HEK293 (cell line): Measurements from ENCODE around the gene TRAPPC2L.

Experiments used
- IKZF3 ChIP-seq: fragments of 450-650 bp; IDR thresholded peaks from 2 replicates; pipeline ENCODE4 v1.5.0; 2018; ENCODE audit warnings: missing biosample characterization, mild to moderate bottlenecking, missing genetic modification characterization, moderate library complexity
- MZF1 ChIP-seq: fragments of 450-650 bp; formaldehyde crosslinking; IDR thresholded peaks from 2 replicates; pipeline ENCODE4 v1.5.1; 2017; ENCODE audit warnings: missing biosample characterization, missing genetic modification characterization, borderline replicate concordance
- ZNF112 ChIP-seq: fragments of 450-650 bp; formaldehyde crosslinking; IDR thresholded peaks from 2 replicates; pipeline ENCODE4 v1.5.0; 2017; ENCODE audit warnings: missing biosample characterization, missing genetic modification characterization
- ZNF138 ChIP-seq: fragments of 450-650 bp; formaldehyde crosslinking; IDR thresholded peaks from 2 replicates; pipeline ENCODE4 v1.5.1; 2016; ENCODE audit warnings: missing biosample characterization, missing genetic modification characterization, borderline replicate concordance
- ZNF146 ChIP-seq: fragments of 450-650 bp; formaldehyde crosslinking; IDR thresholded peaks from 2 replicates; pipeline ENCODE4 v1.5.1; 2016; ENCODE audit warnings: missing biosample characterization, missing genetic modification characterization
- ZNF184 ChIP-seq: fragments of 450-650 bp; IDR thresholded peaks from 2 replicates; pipeline ENCODE4 v1.5.1; 2018; ENCODE audit warnings: missing biosample characterization, mild to moderate bottlenecking, missing genetic modification characterization
- ZNF214 ChIP-seq: fragments of 450-650 bp; formaldehyde crosslinking; IDR thresholded peaks from 2 replicates; pipeline ENCODE4 v1.5.1; 2017; ENCODE audit warnings: missing biosample characterization, mild to moderate bottlenecking, missing genetic modification characterization, borderline replicate concordance
- ZNF274 ChIP-seq, 2 experiments: fragments of 200-500 bp in 1 of 2; fragments of 450-650 bp in 1 of 2; sonication (Bioruptor generic) in 1 of 2; formaldehyde crosslinking in 1 of 2; IDR thresholded peaks; 2 replicates each; pipeline versions ENCODE4 v1.5.1 to v1.6.1; 2014 to 2016; ENCODE audit warnings: borderline replicate concordance in 1 of 2, inconsistent platforms in 1 of 2, low read length in 1 of 2, missing biosample characterization in 1 of 2, missing genetic modification characterization in 1 of 2
- ZNF426 ChIP-seq: fragments of 450-650 bp; formaldehyde crosslinking; IDR thresholded peaks from 2 replicates; pipeline ENCODE4 v1.5.1; 2017; ENCODE audit warnings: missing biosample characterization, missing genetic modification characterization, mild to moderate bottlenecking, inconsistent platforms, moderate library complexity
- ZNF473 ChIP-seq: fragments of 450-650 bp; formaldehyde crosslinking; IDR thresholded peaks from 2 replicates; pipeline ENCODE4 v1.5.1; 2017; ENCODE audit warnings: missing biosample characterization, missing genetic modification characterization
- ZNF510 ChIP-seq: fragments of 450-650 bp; formaldehyde crosslinking; IDR thresholded peaks from 2 replicates; pipeline ENCODE4 v1.5.1; 2018; ENCODE audit warnings: mild to moderate bottlenecking, missing genetic modification characterization, missing biosample characterization; ENCODE audit not compliant: insufficient replicate concordance
- ZNF596 ChIP-seq: fragments of 450-650 bp; IDR thresholded peaks from 2 replicates; pipeline ENCODE4 v1.5.0; 2018; ENCODE audit warnings: missing biosample characterization, mild to moderate bottlenecking, missing genetic modification characterization, moderate library complexity
- ZNF610 ChIP-seq: fragments of 450-650 bp; formaldehyde crosslinking; IDR thresholded peaks from 2 replicates; pipeline ENCODE4 v1.5.1; 2016; ENCODE audit warnings: missing biosample characterization, missing genetic modification characterization, borderline replicate concordance
- ZNF747 ChIP-seq: fragments of 450-650 bp; formaldehyde crosslinking; IDR thresholded peaks from 2 replicates; pipeline ENCODE4 v1.5.1; 2016; ENCODE audit warnings: missing biosample characterization, missing genetic modification characterization
- ZNF792 ChIP-seq: fragments of 450-650 bp; formaldehyde crosslinking; IDR thresholded peaks from 2 replicates; pipeline ENCODE4 v1.5.1; 2016; ENCODE audit warnings: missing biosample characterization, missing genetic modification characterization
- TF ChIP-seq, protein P1 (sequence below): sonication (generic); formaldehyde crosslinking; IDR thresholded peaks from 2 replicates; pipeline ENCODE4 v1.8.1; 2022; ENCODE audit warnings: mild to moderate bottlenecking, moderate library complexity, missing genetic modification reagents
- TF ChIP-seq, protein P2 (sequence below): fragments of 450-650 bp; formaldehyde crosslinking; IDR thresholded peaks from 2 replicates; pipeline ENCODE4 v1.5.1; 2016; ENCODE audit warnings: missing biosample characterization, missing genetic modification characterization
- TF ChIP-seq, protein P3 (sequence below): fragments of 450-650 bp; formaldehyde crosslinking; conservative IDR thresholded peaks from 2 replicates; pipeline ENCODE4 v1.5.1; 2016; ENCODE audit warnings: low read depth, missing biosample characterization, missing genetic modification characterization
- TF ChIP-seq, protein P4 (sequence below): fragments of 450-650 bp; formaldehyde crosslinking; IDR thresholded peaks from 2 replicates; pipeline ENCODE4 v1.5.1; 2017; ENCODE audit warnings: missing biosample characterization, missing genetic modification characterization
- TF ChIP-seq, protein P5 (sequence below): fragments of 450-650 bp; formaldehyde crosslinking; IDR thresholded peaks from 2 replicates; pipeline ENCODE4 v1.5.1; 2016; ENCODE audit warnings: missing biosample characterization, missing genetic modification characterization
- TF ChIP-seq, protein P6 (sequence below): fragments of 450-650 bp; formaldehyde crosslinking; IDR thresholded peaks from 2 replicates; pipeline ENCODE4 v1.5.1; 2016; ENCODE audit warnings: missing biosample characterization, missing genetic modification characterization
- TF ChIP-seq, protein P7 (sequence below): fragments of 450-650 bp; formaldehyde crosslinking; conservative IDR thresholded peaks from 2 replicates; pipeline ENCODE4 v1.5.1; 2016; ENCODE audit warnings: low read depth, missing biosample characterization, missing genetic modification characterization

Gene TRAPPC2L

DNA sequence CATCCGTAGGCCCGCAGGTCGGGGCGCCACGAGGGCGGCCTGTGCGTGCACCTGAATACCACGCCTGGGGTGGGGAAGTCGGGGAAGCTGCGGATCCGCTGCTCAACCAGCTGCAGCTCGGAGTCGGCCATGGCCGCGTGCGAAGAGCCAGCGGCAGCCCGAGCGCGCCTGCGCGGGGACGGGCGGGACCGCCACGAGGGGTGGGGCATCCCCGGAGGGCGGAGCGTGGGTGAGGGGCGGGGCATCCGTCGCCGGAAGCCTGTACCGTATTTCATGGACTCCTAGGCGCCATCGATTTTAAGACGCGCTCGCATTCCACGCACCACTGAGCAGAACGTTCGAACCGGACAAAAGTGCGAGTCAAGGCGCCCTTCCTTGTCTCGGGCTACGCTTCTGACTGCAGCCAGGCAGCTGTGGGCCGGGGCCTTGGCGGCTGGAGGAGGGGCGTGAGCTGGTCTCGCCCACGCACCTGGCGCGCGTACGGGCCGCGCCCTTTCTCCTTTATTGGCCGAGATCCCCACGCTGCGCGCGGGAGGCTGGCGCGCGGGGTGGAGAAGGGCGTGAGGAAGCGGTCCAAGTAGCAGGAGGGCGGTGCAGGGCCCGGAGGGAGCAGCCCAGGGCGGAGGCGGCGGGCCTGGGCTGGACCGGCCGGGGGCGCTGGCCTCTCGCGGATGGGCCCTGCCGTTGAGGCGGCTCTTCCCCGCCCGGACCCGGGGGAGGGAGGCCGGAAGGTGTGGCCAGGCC is 45.0 kb upstream of the TRAPPC2L start, which contains the start of gene APRT (continued):
- TF ChIP-seq, protein P1, sequence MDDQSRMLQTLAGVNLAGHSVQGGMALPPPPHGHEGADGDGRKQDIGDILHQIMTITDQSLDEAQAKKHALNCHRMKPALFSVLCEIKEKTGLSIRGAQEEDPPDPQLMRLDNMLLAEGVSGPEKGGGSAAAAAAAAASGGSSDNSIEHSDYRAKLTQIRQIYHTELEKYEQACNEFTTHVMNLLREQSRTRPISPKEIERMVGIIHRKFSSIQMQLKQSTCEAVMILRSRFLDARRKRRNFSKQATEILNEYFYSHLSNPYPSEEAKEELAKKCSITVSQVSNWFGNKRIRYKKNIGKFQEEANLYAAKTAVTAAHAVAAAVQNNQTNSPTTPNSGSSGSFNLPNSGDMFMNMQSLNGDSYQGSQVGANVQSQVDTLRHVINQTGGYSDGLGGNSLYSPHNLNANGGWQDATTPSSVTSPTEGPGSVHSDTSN (CRISPR knock-in tag): 0 out of 2 replicates have a peak, but pooled peaks have one; percentile 0
- TF ChIP-seq ZNF792 (tag by site-specific recombination): 0 out of 2 replicates have a peak, but pooled peaks have one; percentile 15
- no peak for TF ChIP-seq ZNF510 (tag by site-specific recombination)
- no peak for TF ChIP-seq ZNF596 (tag by site-specific recombination)
- TF ChIP-seq ZNF138 (tag by site-specific recombination): no peak
- no peak for TF ChIP-seq IKZF3 (tag by site-specific recombination)
- peak; percentile 63; the same call in 1 of the 2 replicates for TF ChIP-seq MZF1
- TF ChIP-seq ZNF274 (IDR thresholded peaks at IDR 0.05; ENCODE audit: low read length): no peak
- no peak for TF ChIP-seq ZNF274 (tag by site-specific recombination; IDR thresholded peaks at IDR 0.05; ENCODE audit: borderline replicate concordance)
- TF ChIP-seq ZNF747 (tag by site-specific recombination): no peak
- TF ChIP-seq, protein P2, sequence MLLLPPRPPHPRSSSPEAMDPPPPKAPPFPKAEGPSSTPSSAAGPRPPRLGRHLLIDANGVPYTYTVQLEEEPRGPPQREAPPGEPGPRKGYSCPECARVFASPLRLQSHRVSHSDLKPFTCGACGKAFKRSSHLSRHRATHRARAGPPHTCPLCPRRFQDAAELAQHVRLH: no peak
- TF ChIP-seq, protein P3, sequence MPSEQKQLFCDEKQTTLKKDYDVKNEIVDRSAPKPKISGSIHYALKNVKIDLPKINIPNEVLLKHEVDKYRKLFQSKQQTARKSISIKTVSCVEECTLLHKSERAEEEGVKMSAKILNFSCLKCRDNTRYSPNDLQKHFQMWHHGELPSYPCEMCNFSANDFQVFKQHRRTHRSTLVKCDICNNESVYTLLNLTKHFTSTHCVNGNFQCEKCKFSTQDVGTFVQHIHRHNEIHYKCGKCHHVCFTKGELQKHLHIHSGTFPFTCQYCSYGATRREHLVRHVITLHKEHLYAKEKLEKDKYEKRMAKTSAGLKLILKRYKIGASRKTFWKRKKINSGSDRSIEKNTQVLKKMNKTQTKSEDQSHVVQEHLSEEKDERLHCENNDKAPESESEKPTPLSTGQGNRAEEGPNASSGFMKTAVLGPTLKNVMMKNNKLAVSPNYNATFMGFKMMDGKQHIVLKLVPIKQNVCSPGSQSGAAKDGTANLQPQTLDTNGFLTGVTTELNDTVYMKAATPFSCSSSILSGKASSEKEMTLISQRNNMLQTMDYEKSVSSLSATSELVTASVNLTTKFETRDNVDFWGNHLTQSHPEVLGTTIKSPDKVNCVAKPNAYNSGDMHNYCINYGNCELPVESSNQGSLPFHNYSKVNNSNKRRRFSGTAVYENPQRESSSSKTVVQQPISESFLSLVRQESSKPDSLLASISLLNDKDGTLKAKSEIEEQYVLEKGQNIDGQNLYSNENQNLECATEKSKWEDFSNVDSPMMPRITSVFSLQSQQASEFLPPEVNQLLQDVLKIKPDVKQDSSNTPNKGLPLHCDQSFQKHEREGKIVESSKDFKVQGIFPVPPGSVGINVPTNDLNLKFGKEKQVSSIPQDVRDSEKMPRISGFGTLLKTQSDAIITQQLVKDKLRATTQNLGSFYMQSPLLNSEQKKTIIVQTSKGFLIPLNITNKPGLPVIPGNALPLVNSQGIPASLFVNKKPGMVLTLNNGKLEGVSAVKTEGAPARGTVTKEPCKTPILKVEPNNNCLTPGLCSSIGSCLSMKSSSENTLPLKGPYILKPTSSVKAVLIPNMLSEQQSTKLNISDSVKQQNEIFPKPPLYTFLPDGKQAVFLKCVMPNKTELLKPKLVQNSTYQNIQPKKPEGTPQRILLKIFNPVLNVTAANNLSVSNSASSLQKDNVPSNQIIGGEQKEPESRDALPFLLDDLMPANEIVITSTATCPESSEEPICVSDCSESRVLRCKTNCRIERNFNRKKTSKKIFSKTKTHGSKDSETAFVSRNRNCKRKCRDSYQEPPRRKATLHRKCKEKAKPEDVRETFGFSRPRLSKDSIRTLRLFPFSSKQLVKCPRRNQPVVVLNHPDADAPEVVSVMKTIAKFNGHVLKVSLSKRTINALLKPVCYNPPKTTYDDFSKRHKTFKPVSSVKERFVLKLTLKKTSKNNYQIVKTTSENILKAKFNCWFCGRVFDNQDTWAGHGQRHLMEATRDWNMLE (tag by site-specific recombination): no peak
- peak; percentile 71; the same call in 1 of the 2 replicates for TF ChIP-seq ZNF610 (tag by site-specific recombination)
- TF ChIP-seq ZNF184: no peak
- no peak for TF ChIP-seq ZNF112 (tag by site-specific recombination)
- TF ChIP-seq, protein P4, sequence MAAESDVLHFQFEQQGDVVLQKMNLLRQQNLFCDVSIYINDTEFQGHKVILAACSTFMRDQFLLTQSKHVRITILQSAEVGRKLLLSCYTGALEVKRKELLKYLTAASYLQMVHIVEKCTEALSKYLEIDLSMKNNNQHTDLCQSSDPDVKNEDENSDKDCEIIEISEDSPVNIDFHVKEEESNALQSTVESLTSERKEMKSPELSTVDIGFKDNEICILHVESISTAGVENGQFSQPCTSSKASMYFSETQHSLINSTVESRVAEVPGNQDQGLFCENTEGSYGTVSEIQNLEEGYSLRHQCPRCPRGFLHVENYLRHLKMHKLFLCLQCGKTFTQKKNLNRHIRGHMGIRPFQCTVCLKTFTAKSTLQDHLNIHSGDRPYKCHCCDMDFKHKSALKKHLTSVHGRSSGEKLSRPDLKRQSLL (tag by site-specific recombination): no peak
- TF ChIP-seq, protein P5, sequence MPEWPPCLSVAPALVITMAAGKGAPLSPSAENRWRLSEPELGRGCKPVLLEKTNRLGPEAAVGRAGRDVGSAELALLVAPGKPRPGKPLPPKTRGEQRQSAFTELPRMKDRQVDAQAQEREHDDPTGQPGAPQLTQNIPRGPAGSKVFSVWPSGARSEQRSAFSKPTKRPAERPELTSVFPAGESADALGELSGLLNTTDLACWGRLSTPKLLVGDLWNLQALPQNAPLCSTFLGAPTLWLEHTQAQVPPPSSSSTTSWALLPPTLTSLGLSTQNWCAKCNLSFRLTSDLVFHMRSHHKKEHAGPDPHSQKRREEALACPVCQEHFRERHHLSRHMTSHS (tag by site-specific recombination): no peak
- TF ChIP-seq, protein P6, sequence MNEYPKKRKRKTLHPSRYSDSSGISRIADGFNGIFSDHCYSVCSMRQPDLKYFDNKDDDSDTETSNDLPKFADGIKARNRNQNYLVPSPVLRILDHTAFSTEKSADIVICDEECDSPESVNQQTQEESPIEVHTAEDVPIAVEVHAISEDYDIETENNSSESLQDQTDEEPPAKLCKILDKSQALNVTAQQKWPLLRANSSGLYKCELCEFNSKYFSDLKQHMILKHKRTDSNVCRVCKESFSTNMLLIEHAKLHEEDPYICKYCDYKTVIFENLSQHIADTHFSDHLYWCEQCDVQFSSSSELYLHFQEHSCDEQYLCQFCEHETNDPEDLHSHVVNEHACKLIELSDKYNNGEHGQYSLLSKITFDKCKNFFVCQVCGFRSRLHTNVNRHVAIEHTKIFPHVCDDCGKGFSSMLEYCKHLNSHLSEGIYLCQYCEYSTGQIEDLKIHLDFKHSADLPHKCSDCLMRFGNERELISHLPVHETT (tag by site-specific recombination): 0 out of 2 replicates have a peak, but pooled peaks have one; percentile 35
- TF ChIP-seq, protein P7, sequence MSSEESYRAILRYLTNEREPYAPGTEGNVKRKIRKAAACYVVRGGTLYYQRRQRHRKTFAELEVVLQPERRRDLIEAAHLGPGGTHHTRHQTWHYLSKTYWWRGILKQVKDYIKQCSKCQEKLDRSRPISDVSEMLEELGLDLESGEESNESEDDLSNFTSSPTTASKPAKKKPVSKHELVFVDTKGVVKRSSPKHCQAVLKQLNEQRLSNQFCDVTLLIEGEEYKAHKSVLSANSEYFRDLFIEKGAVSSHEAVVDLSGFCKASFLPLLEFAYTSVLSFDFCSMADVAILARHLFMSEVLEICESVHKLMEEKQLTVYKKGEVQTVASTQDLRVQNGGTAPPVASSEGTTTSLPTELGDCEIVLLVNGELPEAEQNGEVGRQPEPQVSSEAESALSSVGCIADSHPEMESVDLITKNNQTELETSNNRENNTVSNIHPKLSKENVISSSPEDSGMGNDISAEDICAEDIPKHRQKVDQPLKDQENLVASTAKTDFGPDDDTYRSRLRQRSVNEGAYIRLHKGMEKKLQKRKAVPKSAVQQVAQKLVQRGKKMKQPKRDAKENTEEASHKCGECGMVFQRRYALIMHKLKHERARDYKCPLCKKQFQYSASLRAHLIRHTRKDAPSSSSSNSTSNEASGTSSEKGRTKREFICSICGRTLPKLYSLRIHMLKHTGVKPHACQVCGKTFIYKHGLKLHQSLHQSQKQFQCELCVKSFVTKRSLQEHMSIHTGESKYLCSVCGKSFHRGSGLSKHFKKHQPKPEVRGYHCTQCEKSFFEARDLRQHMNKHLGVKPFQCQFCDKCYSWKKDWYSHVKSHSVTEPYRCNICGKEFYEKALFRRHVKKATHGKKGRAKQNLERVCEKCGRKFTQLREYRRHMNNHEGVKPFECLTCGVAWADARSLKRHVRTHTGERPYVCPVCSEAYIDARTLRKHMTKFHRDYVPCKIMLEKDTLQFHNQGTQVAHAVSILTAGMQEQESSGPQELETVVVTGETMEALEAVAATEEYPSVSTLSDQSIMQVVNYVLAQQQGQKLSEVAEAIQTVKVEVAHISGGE: peak; percentile 48; the same call in 1 of the 2 replicates
- TF ChIP-seq ZNF146 (tag by site-specific recombination): 0 out of 2 replicates have a peak, but pooled peaks have one; percentile 5
- TF ChIP-seq ZNF214 (tag by site-specific recombination): no peak
- no peak for TF ChIP-seq ZNF426 (tag by site-specific recombination)
- no peak for TF ChIP-seq ZNF473 (tag by site-specific recombination)
